GM13976 (cell line): ENCODE results near the gene UBA5.

ENCODE experiments used
- DNase-seq: peaks from one replicate; pipeline ENCODE4 v3.0.0; 2012; ENCODE audit warnings: low spot score
- CTCF ChIP-seq: IDR thresholded peaks from 2 replicates; pipeline ENCODE4 v1.5.1; 2012; ENCODE audit warnings: borderline replicate concordance, mild to moderate bottlenecking; ENCODE audit not compliant: insufficient read depth; ENCODE audit errors: extremely low read depth, missing control alignments, control extremely low read depth
- in situ Hi-C: fragments of 300-500 bp; cut with MboI; formaldehyde crosslinking; loops from one replicate; pipeline ENCODE4 v1.12.0; 2022; ENCODE audit warnings: low sequenced_read_pairs, mixed read lengths, inconsistent platforms; ENCODE audit not compliant: unreplicated experiment

The UBA5 gene

DNA sequence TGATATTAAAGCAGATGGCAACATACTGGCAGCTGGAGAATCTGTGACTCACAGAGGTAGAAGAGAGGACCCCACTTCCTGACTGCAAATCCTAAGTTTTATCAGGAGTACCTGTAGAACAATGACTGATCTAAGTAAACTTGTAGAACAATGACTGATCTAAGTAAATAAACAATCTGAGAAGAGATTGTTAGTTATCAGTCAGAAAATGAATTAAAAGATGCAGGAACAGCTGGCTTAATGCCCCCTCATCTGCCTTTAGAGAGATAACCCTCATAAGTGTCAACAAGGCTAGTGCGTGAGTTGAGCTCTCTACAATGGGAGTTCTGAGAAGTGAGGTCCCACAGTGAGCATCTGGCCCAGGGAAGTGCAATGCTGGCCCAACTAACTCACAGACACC lies 15.1 kb upstream of the UBA5 start:
- TF ChIP-seq CTCF, result no peak
- in situ Hi-C loops, result loop anchor here (25.0 kb wide), 1 partner anchor 108 kb away; no protein-coding TSS in a partner anchor
- no peak for DNase-seq

DNA sequence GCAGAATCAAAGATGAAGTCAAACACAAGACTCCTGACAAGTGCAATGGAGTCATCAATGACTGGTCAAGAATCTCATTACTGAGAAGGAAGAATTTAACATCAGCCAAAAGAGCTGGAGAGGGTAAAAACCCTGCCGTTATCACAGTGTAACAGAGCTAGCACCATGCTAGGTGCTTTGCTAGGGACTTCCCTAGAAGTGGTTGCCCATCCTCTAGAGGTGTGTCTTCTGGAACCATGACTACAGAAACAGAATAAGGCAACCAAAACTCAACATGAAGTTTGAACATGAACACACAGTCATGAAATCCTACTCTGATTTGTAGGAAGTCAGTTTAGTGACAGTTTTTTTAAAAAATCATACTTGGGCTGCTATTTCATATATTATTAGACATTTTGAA lies 10.0 kb upstream of the UBA5 start:
- TF ChIP-seq CTCF, result no peak
- in situ Hi-C loops, result no loop called here
- no peak for DNase-seq

DNA sequence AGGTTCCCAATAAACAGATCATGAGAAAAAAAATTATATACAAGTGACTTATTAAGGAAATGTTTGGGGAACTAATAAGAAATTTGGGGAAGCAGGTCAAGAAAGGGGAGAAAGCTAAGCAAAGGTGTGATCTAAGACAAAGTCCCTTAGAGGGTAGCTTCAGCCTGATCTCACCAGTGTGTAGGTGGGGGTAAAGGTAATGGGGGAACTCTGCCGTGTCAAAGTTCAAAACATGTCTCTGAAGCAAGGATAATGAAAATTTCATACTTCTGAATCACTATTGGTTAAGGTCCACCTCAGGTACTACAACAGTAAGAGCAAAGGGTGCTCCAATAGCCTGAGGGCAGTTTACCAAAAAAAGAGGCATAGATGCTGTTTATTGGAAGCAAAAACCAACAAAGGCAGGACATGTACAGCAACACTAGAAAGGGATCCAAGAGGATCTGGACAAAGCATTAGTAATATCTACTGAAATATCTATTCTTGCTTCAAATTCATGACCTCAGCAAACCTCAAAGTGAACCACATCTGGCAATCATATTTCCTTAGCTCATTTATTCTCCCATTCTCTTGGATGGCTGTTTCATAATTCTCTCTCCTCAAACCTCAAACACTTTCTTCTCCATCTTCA lies 7.4 kb upstream of the UBA5 start:
- no peak for TF ChIP-seq CTCF
- in situ Hi-C loops, result no loop called here
- no peak for DNase-seq

DNA sequence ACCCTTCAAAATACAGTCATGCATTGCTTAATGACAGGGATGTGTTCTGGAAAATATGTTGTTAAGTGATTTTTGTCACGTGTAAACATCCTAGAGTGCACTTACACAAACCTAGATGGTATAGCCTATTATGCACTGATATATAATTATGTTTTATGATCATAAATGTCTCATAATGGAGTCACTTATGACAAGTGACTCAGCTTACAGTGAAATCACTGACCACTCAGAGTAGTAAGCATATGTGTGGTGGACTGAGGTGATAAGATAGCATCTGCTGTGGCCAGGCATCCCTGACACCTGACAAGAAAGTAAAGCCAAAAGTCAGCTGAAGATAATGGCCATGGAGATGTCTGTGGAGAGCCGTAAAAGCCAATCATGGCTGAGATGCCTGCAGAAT lies 5.9 kb upstream of the UBA5 start:
- DNase-seq, result no peak
- in situ Hi-C loops, result no loop called here
- no peak for TF ChIP-seq CTCF

DNA sequence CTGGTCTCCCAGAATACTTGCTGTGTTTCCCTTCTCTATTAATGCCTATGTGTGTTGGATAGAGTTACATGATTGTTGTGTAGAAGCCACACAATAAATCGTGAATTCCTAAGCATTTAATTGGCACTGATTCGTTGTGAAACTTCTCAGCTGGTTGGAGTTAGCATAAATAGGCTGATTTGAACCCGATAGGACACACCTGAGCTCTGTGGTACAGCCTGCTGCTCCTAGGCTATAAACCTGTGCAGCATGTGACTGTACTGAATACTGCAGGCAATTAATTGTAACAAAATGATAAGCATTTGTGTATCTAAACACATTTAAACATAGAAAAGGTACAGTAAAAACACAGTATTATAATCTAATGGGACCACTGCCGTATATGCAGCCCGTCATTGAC lies 5.4 kb upstream of the UBA5 start:
- in situ Hi-C loops, result no loop called here
- no peak for DNase-seq
- no peak for TF ChIP-seq CTCF

DNA sequence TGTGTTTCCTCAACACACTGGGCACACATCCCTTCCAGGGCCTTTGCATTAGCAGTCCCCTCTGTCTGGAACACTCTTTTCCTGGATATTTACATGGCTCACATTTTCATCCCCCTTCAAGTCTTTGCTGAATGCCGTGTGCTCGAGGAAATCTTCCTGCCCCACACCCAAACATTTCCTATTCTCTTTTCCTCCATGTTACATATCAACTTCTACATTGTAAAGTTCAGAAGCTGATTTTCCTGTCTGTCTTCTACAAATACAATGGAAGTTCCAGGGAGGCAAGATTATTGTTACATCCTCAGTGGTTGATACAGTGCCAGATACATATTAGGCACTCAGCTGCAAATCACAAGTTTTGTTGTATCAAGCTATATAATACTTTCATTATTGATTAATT lies 4.7 kb upstream of the UBA5 start:
- DNase-seq, result no peak
- no peak for TF ChIP-seq CTCF
- in situ Hi-C loops, result no loop called here
